Activated T-cell treated with anti-CD3 and anti-CD28 coated beads, Interleukin-2, amount 50 U/mL, for 4 hours (primary cell): ENCODE data around the gene MIPOL1. TPM values are rescaled to one million over a fixed set of nuclear protein-coding genes. Genes with fewer than 3 reads are reported as not detected.
"Not testable (repeated sequence)": the region's sequence is repeated elsewhere in the genome, so short reads cannot be mapped to it uniquely, and the experiment has no call there.

Experiments used
- ATAC-seq, 2 donors: fragments of 200-7000 bp; cut with Tn5 transposase; one replicate each; pipeline ENCODE4 v1.10.0; 2021
- DNase-seq: peaks from one replicate; pipeline ENCODE4 v3.0.0-alpha.2; 2020
- H3K27me3 Mint-ChIP-seq: one replicate; pipeline ENCODE4 v1.8.0; 2021; ENCODE audit warnings: low read depth, mixed read lengths
- H3K36me3 Mint-ChIP-seq: one replicate; pipeline ENCODE4 v1.8.0; 2022; ENCODE audit warnings: mixed read lengths; ENCODE audit not compliant: insufficient read depth
- H3K4me1 Mint-ChIP-seq: one replicate; pipeline ENCODE4 v1.8.0; 2021; ENCODE audit warnings: low read depth, mixed read lengths
- H3K4me3 Mint-ChIP-seq: one replicate; pipeline ENCODE4 v1.8.0; 2021; ENCODE audit warnings: mild to moderate bottlenecking, moderate library complexity, mixed read lengths
- H3K9me3 Mint-ChIP-seq: one replicate; pipeline ENCODE4 v1.8.0; 2021; ENCODE audit warnings: mixed read lengths
- total RNA-seq, 3 donors: library from RNA; stranded (reverse); gene quantifications; one replicate each; pipeline ENCODE4 v1.2.1, GENCODE V29; 2021

MIPOL1 gene
- total RNA-seq, 3 donors from 2014 or later, result 0.10 to 0.16 TPM; not detected in 1

- Mint-ChIP-seq H3K4me3 (no peak overlapping the region), H3K27me3 (no peaks in the 10 kb centered on the region), H3K9me3 (peaks cover 13% of the 10 kb centered on the region), H3K36me3 (no peaks in the 10 kb centered on the region), H3K4me1 (no peaks in the 10 kb centered on the region)
- DNase-seq, result no peak
- no peak for ATAC-seq
Observed at GRCh38 chr14:37428954-37429353, 231.2 kb downstream of the MIPOL1 start.

- Mint-ChIP-seq H3K27me3 (no peaks in the 10 kb centered on the region), H3K9me3 (peaks cover 13% of the 10 kb centered on the region), H3K4me3 (no peak overlapping the region), H3K4me1 (no peaks in the 10 kb centered on the region), H3K36me3 (no peaks in the 10 kb centered on the region)
- ATAC-seq, result no peak
- DNase-seq, result no peak
Observed at GRCh38 chr14:37429618-37430017, 231.9 kb downstream of the MIPOL1 start.

- H3K4me1 Mint-ChIP-seq, result no peaks in the 10 kb centered on the region
- ATAC-seq (no peak), DNase-seq (no peak)
- H3K36me3 Mint-ChIP-seq, result no peaks in the 10 kb centered on the region
- no peaks in the 10 kb centered on the region for H3K27me3 Mint-ChIP-seq
- H3K4me3 Mint-ChIP-seq, result no peak overlapping the region
- peaks cover 8% of the 10 kb centered on the region for H3K9me3 Mint-ChIP-seq
Observed at GRCh38 chr14:37434867-37435266, 237.1 kb downstream of the MIPOL1 start.

GRCh38 chr14:37436519-37436918, 238.8 kb downstream of the MIPOL1 start:
- no peak overlapping the region for H3K4me3 Mint-ChIP-seq

GRCh38 chr14:37437490-37437889, 239.8 kb downstream of the MIPOL1 start:
- Mint-ChIP-seq H3K9me3 (peaks cover 8% of the 10 kb centered on the region), H3K27me3 (no peaks in the 10 kb centered on the region), H3K36me3 (no peaks in the 10 kb centered on the region), H3K4me1 (no peaks in the 10 kb centered on the region), H3K4me3 (no peak overlapping the region)
- no peak for ATAC-seq
- DNase-seq, result no peak

More at GRCh38 chr14:37436519-37436918, 238.8 kb downstream of the MIPOL1 start:
- no peak for ATAC-seq
- peaks cover 8% of the 10 kb centered on the region for H3K9me3 Mint-ChIP-seq
- H3K4me1 Mint-ChIP-seq, result no peaks in the 10 kb centered on the region
- no peak for DNase-seq
- no peaks in the 10 kb centered on the region for H3K27me3 Mint-ChIP-seq
- H3K36me3 Mint-ChIP-seq, result no peaks in the 10 kb centered on the region

GRCh38 chr14:37438444-37438843, 240.7 kb downstream of the MIPOL1 start:
- Mint-ChIP-seq H3K4me3 (no peak overlapping the region), H3K27me3 (no peaks in the 10 kb centered on the region), H3K9me3 (peaks cover 8% of the 10 kb centered on the region), H3K4me1 (no peaks in the 10 kb centered on the region), H3K36me3 (no peaks in the 10 kb centered on the region)
- DNase-seq (no peak), ATAC-seq (no peak)

GRCh38 chr14:37443461-37443860, 245.7 kb downstream of the MIPOL1 start:
- H3K27me3 Mint-ChIP-seq, result no peaks in the 10 kb centered on the region
- H3K9me3 Mint-ChIP-seq, result peaks cover 3% of the 10 kb centered on the region
- ATAC-seq (no peak), DNase-seq (no peak)
- H3K36me3 Mint-ChIP-seq, result no peaks in the 10 kb centered on the region
- no peak overlapping the region for H3K4me3 Mint-ChIP-seq
- no peaks in the 10 kb centered on the region for H3K4me1 Mint-ChIP-seq

GRCh38 chr14:37447883-37448391, 250.2 kb downstream of the MIPOL1 start:
- peaks cover 8% of the 10 kb centered on the region for H3K9me3 Mint-ChIP-seq
- H3K4me1 Mint-ChIP-seq, result no peaks in the 10 kb centered on the region
- DNase-seq (no peak), ATAC-seq (no peak)
- H3K4me3 Mint-ChIP-seq, result no peak overlapping the region
- no peaks in the 10 kb centered on the region for H3K27me3 Mint-ChIP-seq
- H3K36me3 Mint-ChIP-seq, result peaks cover 1% of the 10 kb centered on the region

- Mint-ChIP-seq H3K4me1 (no peaks in the 10 kb centered on the region), H3K9me3 (peaks cover 8% of the 10 kb centered on the region), H3K4me3 (no peak overlapping the region), H3K27me3 (no peaks in the 10 kb centered on the region), H3K36me3 (peaks cover 1% of the 10 kb centered on the region)
- ATAC-seq (no peak), DNase-seq (no peak)
Observed at GRCh38 chr14:37452323-37452722, 254.6 kb downstream of the MIPOL1 start.

GRCh38 chr14:37453985-37454384, 256.2 kb downstream of the MIPOL1 start:
- peaks cover 10% of the 10 kb centered on the region for H3K9me3 Mint-ChIP-seq
- DNase-seq, result no peak
- H3K4me3 Mint-ChIP-seq, result no peak overlapping the region
- H3K27me3 Mint-ChIP-seq, result no peaks in the 10 kb centered on the region
- H3K4me1 Mint-ChIP-seq, result no peaks in the 10 kb centered on the region
- no peak for ATAC-seq
- H3K36me3 Mint-ChIP-seq, result peaks cover 1% of the 10 kb centered on the region

GRCh38 chr14:37457334-37457733, 259.6 kb downstream of the MIPOL1 start:
- Mint-ChIP-seq H3K4me3 (no peak overlapping the region), H3K4me1 (no peaks in the 10 kb centered on the region), H3K36me3 (no peaks in the 10 kb centered on the region), H3K27me3 (no peaks in the 10 kb centered on the region), H3K9me3 (peaks cover 17% of the 10 kb centered on the region)
- ATAC-seq (no peak), DNase-seq (no peak)

- H3K36me3 Mint-ChIP-seq, H3K4me3 Mint-ChIP-seq, H3K4me1 Mint-ChIP-seq, ATAC-seq, H3K27me3 Mint-ChIP-seq, DNase-seq: not testable (repeated sequence)
- H3K9me3 Mint-ChIP-seq, result peaks cover 32% of the 10 kb centered on the region
Observed at GRCh38 chr14:37462426-37462825, 264.7 kb downstream of the MIPOL1 start.

- Mint-ChIP-seq H3K4me3 (no peak overlapping the region), H3K27me3 (no peaks in the 10 kb centered on the region), H3K36me3 (no peaks in the 10 kb centered on the region), H3K9me3 (peaks cover 36% of the 10 kb centered on the region), H3K4me1 (no peaks in the 10 kb centered on the region)
- ATAC-seq (no peak), DNase-seq (no peak)
Observed at GRCh38 chr14:37464192-37464858, 266.6 kb downstream of the MIPOL1 start.

GRCh38 chr14:37466003-37466622, 268.4 kb downstream of the MIPOL1 start:
- peaks cover 36% of the 10 kb centered on the region for H3K9me3 Mint-ChIP-seq
- no peaks in the 10 kb centered on the region for H3K4me1 Mint-ChIP-seq
- no peaks in the 10 kb centered on the region for H3K36me3 Mint-ChIP-seq
- ATAC-seq, result no peak
- DNase-seq, result no peak
- H3K27me3 Mint-ChIP-seq, result no peaks in the 10 kb centered on the region
- H3K4me3 Mint-ChIP-seq, result no peak overlapping the region

GRCh38 chr14:37466623-37467088, 268.9 kb downstream of the MIPOL1 start:
- ATAC-seq, result no peak
- Mint-ChIP-seq H3K36me3 (no peaks in the 10 kb centered on the region), H3K4me1 (no peaks in the 10 kb centered on the region), H3K4me3 (no peak overlapping the region), H3K27me3 (no peaks in the 10 kb centered on the region), H3K9me3 (peaks cover 34% of the 10 kb centered on the region)
- no peak for DNase-seq
